ENCODE measurements around the gene CDK1.
"Not testable (repeated sequence)": the region's sequence is repeated elsewhere in the genome, so short reads cannot be mapped to it uniquely, and the experiment has no call there.

CDK1 gene

GRCh38 chr10:60818134-60818770 is 40.0 kb downstream of the CDK1 start:
- DNase-seq: no peak

DNA sequence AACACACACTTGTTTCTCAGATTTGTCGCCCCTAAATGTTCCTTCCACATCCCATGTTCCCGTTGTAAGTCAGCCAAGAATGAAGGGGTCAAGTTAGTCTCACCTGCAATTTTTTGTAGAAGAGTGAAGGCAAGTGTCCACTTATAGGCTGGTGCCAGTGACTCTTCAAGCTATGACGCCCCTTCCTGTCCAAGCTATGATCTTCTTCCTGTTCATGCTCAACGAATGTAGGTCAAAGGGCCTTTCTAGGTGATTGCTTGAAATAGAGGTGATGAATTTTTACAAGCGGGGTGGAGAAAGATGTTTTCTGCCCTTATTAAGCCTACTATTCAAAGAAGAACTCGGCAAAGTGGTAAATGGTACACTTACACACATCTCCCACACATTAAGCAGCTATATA is 41.0 kb downstream of the CDK1 start:
- DNase-seq: no peak

GRCh38 chr10:60820093-60820754 is 41.9 kb downstream of the CDK1 start:
- DNase-seq: no peak

- DNase-seq: no peak
Observed at GRCh38 chr10:60821656-60822055, 43.4 kb downstream of the CDK1 start.

DNA sequence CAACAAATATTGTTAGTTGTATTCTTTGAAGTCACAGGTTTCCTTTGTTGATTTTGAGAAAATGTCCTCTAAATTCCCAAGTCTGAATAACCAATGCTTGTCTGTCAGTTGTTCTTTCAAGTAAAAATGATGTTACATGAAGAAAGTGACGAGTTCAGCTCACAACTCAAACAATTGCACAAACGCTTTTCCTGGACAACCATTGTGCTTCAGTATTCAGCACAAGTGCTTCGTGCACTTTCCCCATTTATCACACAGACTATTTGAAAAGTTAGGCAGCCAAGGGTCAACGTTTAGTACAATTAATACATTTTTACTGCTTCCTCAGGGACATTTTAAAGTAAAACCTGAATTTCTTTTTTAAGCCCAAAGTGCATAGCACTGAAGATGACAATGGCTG is 44.5 kb downstream of the CDK1 start:
- DNase-seq: no peak

- no peak for DNase-seq
Observed at GRCh38 chr10:60823324-60823723, 45.0 kb downstream of the CDK1 start.

DNA sequence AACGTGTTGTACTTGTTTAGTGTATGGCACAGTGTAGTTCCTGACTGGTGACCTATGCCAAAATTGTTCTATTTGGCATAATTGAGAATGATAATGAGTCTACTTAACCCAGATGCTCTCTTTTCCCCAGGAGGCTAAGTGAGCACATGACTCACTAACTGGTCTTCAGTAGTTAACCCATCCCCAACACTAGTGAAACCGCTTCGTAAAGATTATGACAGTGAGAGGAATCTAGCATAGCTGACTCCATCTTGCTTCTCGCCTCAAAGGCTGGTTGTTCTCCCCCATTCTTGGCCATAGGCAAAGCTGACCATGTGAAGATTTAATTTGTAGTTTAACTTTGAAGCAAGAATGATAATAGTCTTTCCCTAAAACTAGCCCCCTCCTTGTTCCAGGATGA is 47.2 kb downstream of the CDK1 start:
- DNase-seq: no peak

- no peak for DNase-seq
Observed at GRCh38 chr10:60827791-60828488, 49.7 kb downstream of the CDK1 start.

GRCh38 chr10:60828489-60828852 is 50.2 kb downstream of the CDK1 start:
- DNase-seq: peak; percentile 49

DNA sequence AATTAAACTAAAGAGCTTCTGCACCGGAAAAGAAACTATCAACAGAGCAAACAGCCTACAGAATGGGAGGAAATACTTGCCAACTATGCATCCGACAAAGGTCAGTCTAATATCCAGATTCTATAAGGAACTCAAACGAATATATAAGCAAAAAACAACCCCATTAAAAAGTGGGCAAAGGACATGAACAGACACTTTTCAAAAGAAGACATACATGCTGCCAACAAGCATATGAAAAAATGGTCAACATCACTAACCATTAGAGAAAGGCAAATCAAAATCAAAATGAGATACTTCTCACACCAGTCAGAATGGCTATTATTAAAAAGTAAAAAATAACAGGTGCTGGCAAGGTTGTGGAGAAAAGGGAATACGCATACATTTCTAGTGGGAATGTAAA is 53.9 kb downstream of the CDK1 start:
- not testable (repeated sequence) for DNase-seq

- DNase-seq: no peak
Observed at GRCh38 chr10:60834401-60834800, 56.1 kb downstream of the CDK1 start.

- DNase-seq: no peak
Observed at GRCh38 chr10:60835049-60835448, 56.8 kb downstream of the CDK1 start.

DNA sequence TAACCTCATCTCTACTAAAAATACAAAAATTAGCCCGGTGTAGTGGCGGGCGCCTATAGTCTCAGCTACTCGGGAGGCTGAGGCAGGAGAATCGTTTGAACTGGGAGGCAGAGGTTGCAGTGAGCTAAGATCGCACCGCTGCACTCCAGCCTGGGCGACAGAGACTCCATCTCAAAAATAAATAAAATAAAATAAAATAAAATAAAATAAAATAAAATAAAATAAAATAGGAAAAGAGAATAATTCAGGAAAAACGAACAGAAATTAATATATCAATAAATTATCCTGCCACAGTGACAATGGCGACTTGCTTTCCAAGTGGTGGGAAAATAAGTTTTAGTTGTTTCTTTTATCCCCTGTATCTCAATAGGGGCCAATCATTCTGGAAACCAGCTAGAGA is 62.9 kb downstream of the CDK1 start:
- DNase-seq: not testable (repeated sequence)

GRCh38 chr10:60842694-60843093 is 64.4 kb downstream of the CDK1 start:
- no peak for DNase-seq

Measured in DMS153 (cell line).